HepG2 (cell line): Measurements from ENCODE around the gene ZNF740. TPM values are rescaled to one million over a fixed set of nuclear protein-coding genes. Genes with fewer than 3 reads are reported as not detected.

Source experiments
- ATAC-seq: fragments of 200-7000 bp; cut with Tn5 transposase; 3 replicates; pipeline ENCODE4 v1.9.1; 2020; ENCODE audit warnings: mild to moderate bottlenecking, moderate library complexity
- BruUV-seq: library from RNA; stranded (reverse); fragments of 400-500 nt; replicated peaks from 2 replicates; lab custom pipeline; 2021; lab: Mats Ljungman, UMichigan
- CTCF ChIA-PET: fragments of 300-600 bp; formaldehyde crosslinking; extraction: SDS; loops from one replicate; lab custom pipeline; 2021; ENCODE audit warnings: low total read pairs, inconsistent platforms, low intra/inter-chr PET ratio; lab: Yijun Ruan, JAX
- POLR2A ChIA-PET: fragments of 350-600 bp; sonication (Branson Sonifier 250); formaldehyde crosslinking; loops from one replicate; lab custom pipeline; 2020; ENCODE audit warnings: antibody characterized with exemption, inconsistent platforms; lab: Yijun Ruan, JAX
- DNase-seq: peaks from one replicate; pipeline ENCODE4 v3.0.0-alpha.2; 2015; ENCODE audit warnings: low spot score
- FAIRE-seq: peaks from 3 replicates; lab custom pipeline; 2011; peaks lifted over from hg19 to GRCh38; lab: Jason Lieb, UNC
- H2AFZ ChIP-seq: one replicate; pipeline ENCODE4 v1.6.1; 2011; ENCODE audit warnings: low read length, inconsistent platforms
- H3K27ac ChIP-seq: fragments of 300-600 bp; 3 replicates; pipeline ENCODE4 v1.8.0; 2011; ENCODE audit warnings: mixed run types, mild to moderate bottlenecking, mixed read lengths, low read length, inconsistent platforms; ENCODE audit not compliant: insufficient read depth; ENCODE audit errors: extremely low read length
- H3K27me3 ChIP-seq, 2 experiments: fragments of 200-600 bp in 1 of 2; 2 replicates in 1 of 2; 3 replicates in 1 of 2; pipeline versions ENCODE4 v1.6.0 to v1.8.0; 2011; ENCODE audit warnings: low read length in 2 of 2, mild to moderate bottlenecking in 2 of 2, moderate library complexity in 2 of 2, inconsistent platforms in 1 of 2; ENCODE audit not compliant: insufficient read depth in 2 of 2, control insufficient read depth in 1 of 2
- H3K36me3 ChIP-seq, 2 experiments: fragments of 200-600 bp in 1 of 2; replicated peaks in 1 of 2; 2 replicates in 1 of 2; 3 replicates in 1 of 2; pipeline versions ENCODE4 v1.5.1 to v1.8.0; 2011; ENCODE audit warnings: low read length in 2 of 2, inconsistent platforms in 1 of 2; ENCODE audit not compliant: insufficient read depth in 2 of 2, control insufficient read depth in 1 of 2
- H3K4me1 ChIP-seq: 2 replicates; pipeline ENCODE4 v1.5.1; 2012; ENCODE audit warnings: low read length, inconsistent platforms; ENCODE audit not compliant: insufficient read depth
- H3K4me2 ChIP-seq: 2 replicates; pipeline ENCODE4 v1.6.0; 2011; ENCODE audit warnings: low read depth, low read length, inconsistent platforms
- H3K4me3 ChIP-seq, 3 experiments: fragments of 200-600 bp in 1 of 3; sonication (generic), shearing (Covaris generic) in 1 of 3; replicated peaks in 1 of 3; 2 replicates each; pipeline ENCODE4 v1.5.1; 2011 to 2016; ENCODE audit warnings: low read length in 3 of 3, inconsistent platforms in 2 of 3, low read depth in 2 of 3, mild to moderate bottlenecking in 2 of 3, control low read depth in 1 of 3, mixed read lengths in 1 of 3; ENCODE audit not compliant: insufficient read depth in 1 of 3
- H3K79me2 ChIP-seq: one replicate; pipeline ENCODE4 v1.6.1; 2011; ENCODE audit warnings: low read length, inconsistent platforms; ENCODE audit not compliant: insufficient read depth
- H3K9ac ChIP-seq: 2 replicates; pipeline ENCODE4 v1.6.0; 2011; ENCODE audit warnings: mild to moderate bottlenecking, low read depth, low read length, inconsistent platforms; ENCODE audit not compliant: insufficient read depth
- H3K9me3 ChIP-seq: 2 replicates; pipeline ENCODE4 v1.5.1; 2012; ENCODE audit warnings: mild to moderate bottlenecking, low read length
- H4K20me1 ChIP-seq: 2 replicates; pipeline ENCODE4 v1.6.0; 2011; ENCODE audit warnings: inconsistent platforms, mild to moderate bottlenecking, low read length, moderate library complexity; ENCODE audit not compliant: insufficient read depth
- ATF7-NPFF ChIP-seq: sonication (generic); formaldehyde crosslinking; IDR thresholded peaks from 2 replicates; pipeline ENCODE4 v1.8.1; 2023; ENCODE audit warnings: mild to moderate bottlenecking, low read depth, missing genetic modification reagents, moderate library complexity
- HNRNPH1 ChIP-seq: fragments of 200-400 bp; formaldehyde crosslinking; optimal IDR thresholded peaks from 2 replicates; pipeline ENCODE3; 2017; ENCODE audit warnings: mild to moderate bottlenecking, low read depth, low read length
- PAX8 ChIP-seq: sonication (generic); formaldehyde crosslinking; IDR thresholded peaks from 2 replicates; pipeline ENCODE4 v1.8.0; 2022; ENCODE audit warnings: mild to moderate bottlenecking, missing genetic modification reagents, borderline replicate concordance
- RBFOX2 ChIP-seq: fragments of 200-400 bp; formaldehyde crosslinking; IDR thresholded peaks from 2 replicates; pipeline ENCODE4 v1.6.1; 2017; ENCODE audit warnings: low read depth, mild to moderate bottlenecking, low read length
- SMAD3 ChIP-seq: sonication (generic); formaldehyde crosslinking; IDR thresholded peaks from 2 replicates; pipeline ENCODE4 v1.4.0; 2020; ENCODE audit warnings: missing genetic modification reagents
- SP4 ChIP-seq: sonication (generic); formaldehyde crosslinking; IDR thresholded peaks from 2 replicates; pipeline ENCODE4 v1.8.1; 2023; ENCODE audit warnings: mild to moderate bottlenecking, missing genetic modification reagents
- TOE1 ChIP-seq: sonication (generic); formaldehyde crosslinking; IDR thresholded peaks from 2 replicates; pipeline ENCODE4 v1.4.0; 2020; ENCODE audit warnings: mild to moderate bottlenecking, missing genetic modification reagents
- ZNF337 ChIP-seq: sonication (generic); formaldehyde crosslinking; IDR thresholded peaks from 2 replicates; pipeline ENCODE4 v1.5.1; 2020; ENCODE audit warnings: missing genetic modification reagents, low read depth, mild to moderate bottlenecking, borderline replicate concordance
- ZNF367 ChIP-seq: sonication (generic); formaldehyde crosslinking; IDR thresholded peaks from 2 replicates; pipeline ENCODE4 v1.4.0; 2020; ENCODE audit warnings: missing genetic modification reagents, borderline replicate concordance
- WGBS: methylation state at CpG from one replicate; pipeline ENCODE4 v1.1.6; 2017; ENCODE audit warnings: low lambda C conversion rate; 5-methylcytosine and 5-hydroxymethylcytosine counted together
- in situ Hi-C: cut with HindIII; loops from 2 replicates; pipeline ENCODE4 v1.10.0; 2017; ENCODE audit warnings: low pct_unique_long_range_greater_than_20kb; ENCODE audit not compliant: extremely low pct_ligation_motif_present
- intact Hi-C: fragments of 100-400 bp; cut with micrococcal nuclease; formaldehyde crosslinking; loops from one replicate; pipeline ENCODE4 v1.10.0; 2022; ENCODE audit not compliant: unreplicated experiment
- polyA plus RNA-seq, 8 experiments: library from polyadenylated mRNA; depleted of rRNA in 3 of 8; stranded (reverse) in 7 of 8; unstranded in 1 of 8; fragments of >200 nt; fragmentation: Illumina TruSeq in 4 of 8; extraction: Trizol in 4 of 8; gene quantifications; 2 replicates each; pipeline versions ENCODE4 v1.2.1 to v1.2.3, GENCODE V29; 2011 to 2016; ENCODE audit warnings: low read depth in 4 of 8, missing spikeins in 1 of 8, mixed read lengths in 1 of 8; ENCODE audit not compliant: insufficient read depth in 1 of 8
- total RNA-seq, 5 experiments: library from RNA; depleted of rRNA; stranded (reverse); fragments of >200 nt; fragmentation: Illumina TruSeq; extraction: Trizol; gene quantifications; 2 replicates each; pipeline ENCODE4 v1.2.3, GENCODE V29; 2016; ENCODE audit warnings: low read depth in 1 of 5
- TF ChIP-seq, protein P1 (sequence below): sonication (generic); formaldehyde crosslinking; IDR thresholded peaks from 2 replicates; pipeline ENCODE4 v1.5.1; 2020; ENCODE audit warnings: missing genetic modification reagents, mild to moderate bottlenecking, borderline replicate concordance
- TF ChIP-seq, protein P2 (sequence below): sonication (generic); formaldehyde crosslinking; IDR thresholded peaks from 2 replicates; pipeline ENCODE4 v1.4.0; 2020; ENCODE audit warnings: low read depth, mild to moderate bottlenecking, missing genetic modification reagents
- TF ChIP-seq, protein P3 (sequence below): sonication (generic); formaldehyde crosslinking; IDR thresholded peaks from 2 replicates; pipeline ENCODE4 v1.4.0; 2020; ENCODE audit warnings: missing genetic modification reagents; ENCODE audit errors: not compliant biosample characterization

ZNF740 gene
- total and polyA plus RNA-seq, 2 of the 13 experiments (the other 11 are each of a cell fraction or from before 2014, with no cell fraction given): 16.9 to 19.0 TPM

DNA sequence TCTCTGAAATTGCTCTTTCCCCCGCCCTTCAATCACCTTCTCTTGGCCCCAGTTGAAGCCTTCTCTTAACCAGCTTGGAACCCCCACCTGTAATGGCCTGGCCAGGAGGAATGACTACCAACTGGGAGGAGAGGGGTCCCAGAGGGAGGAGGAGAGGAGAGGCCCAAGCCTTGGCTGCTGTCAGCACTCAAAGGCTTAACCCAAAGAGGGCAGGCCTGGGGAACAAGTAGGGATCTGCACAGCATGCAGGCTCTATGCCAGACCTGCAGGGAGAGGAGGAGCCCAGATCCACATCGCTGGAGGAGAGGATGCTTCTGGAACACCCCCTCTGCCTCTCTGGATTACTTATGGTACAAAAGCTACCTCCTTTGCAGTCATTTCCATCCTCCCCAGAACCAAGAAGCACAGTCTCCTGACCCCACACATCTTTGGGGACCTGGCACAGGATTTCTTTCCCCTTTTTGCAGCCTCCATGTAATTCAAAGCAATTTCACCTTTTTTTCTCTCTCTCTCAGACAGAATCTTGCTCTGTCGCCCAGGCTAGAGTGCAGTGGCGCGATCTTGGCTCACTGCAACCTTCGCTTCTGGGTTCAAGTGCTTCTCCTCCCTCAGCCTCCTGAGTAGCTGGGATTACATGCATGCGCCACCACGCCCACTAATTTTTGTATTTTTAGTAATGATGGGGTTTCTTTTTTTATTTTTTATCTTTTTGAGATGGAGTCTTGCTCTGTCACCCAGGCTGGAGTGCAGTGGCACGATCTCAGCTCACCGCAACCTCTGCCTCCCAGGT lies 45.3 kb downstream of the ZNF740 start (continued):
- no peak for TF ChIP-seq ZNF367 (CRISPR knock-in tag)
- TF ChIP-seq, all 625 proteins: peak for 0

DNA sequence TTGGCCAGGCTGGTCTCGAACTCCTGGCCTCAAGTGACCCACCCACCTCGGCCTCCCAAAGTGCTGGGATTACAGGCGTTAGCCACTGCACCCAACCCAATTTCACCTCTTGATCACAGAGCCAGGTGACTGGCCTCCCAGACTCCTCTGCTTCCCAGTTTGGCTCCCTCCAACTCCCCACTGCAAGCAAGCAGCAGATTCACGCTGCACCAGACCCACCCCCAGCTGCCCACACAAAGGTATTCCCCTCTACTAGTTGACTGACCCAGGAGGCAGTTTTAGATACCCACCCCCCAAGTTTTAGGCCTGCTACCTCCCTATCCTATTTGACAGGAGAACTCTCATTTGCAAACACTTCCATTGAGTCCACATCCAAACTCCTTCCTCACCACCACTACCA lies 46.3 kb downstream of the ZNF740 start:
- Histone ChIP-seq H3K27me3 (peaks cover 3 to 40% of the 10 kb centered on the region in 2 experiments), H3K4me2 (no peak overlapping the region), H3K36me3 (no peaks in the 10 kb centered on the region), H3K9ac (no peak overlapping the region), H3K4me3 (no peak overlapping the region), H3K27ac (no peak overlapping the region), H3K79me2 (no peaks in the 10 kb centered on the region), H3K9me3 (no peaks in the 10 kb centered on the region), H3K4me1 (peaks cover 48% of the 10 kb centered on the region), H2AFZ (no peak overlapping the region), H4K20me1 (no peaks in the 10 kb centered on the region)
- FAIRE-seq: no peak
- in situ Hi-C loops (no loop called here), intact Hi-C loops (no loop called here)
- no TSS peak for BruUV-seq
- no peak for ATAC-seq
- whole genome bisulfite sequencing: 29% methylated on average over 4 of the region's 4 CpGs
- ChIA-PET CTCF (no interaction called here), POLR2A (no interaction called here)
- TF ChIP-seq RBFOX2 (no peak), ZNF337 (CRISPR knock-in tag) (no peak), SMAD3 (CRISPR knock-in tag) (no peak), PAX8 (no peak), SP4 (CRISPR knock-in tag) (no peak), ATF7-NPFF (CRISPR knock-in tag) (no peak), TOE1 (CRISPR knock-in tag) (no peak), HNRNPH1 (no peak)
- TF ChIP-seq, protein P1, sequence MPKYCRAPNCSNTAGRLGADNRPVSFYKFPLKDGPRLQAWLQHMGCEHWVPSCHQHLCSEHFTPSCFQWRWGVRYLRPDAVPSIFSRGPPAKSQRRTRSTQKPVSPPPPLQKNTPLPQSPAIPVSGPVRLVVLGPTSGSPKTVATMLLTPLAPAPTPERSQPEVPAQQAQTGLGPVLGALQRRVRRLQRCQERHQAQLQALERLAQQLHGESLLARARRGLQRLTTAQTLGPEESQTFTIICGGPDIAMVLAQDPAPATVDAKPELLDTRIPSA (CRISPR knock-in tag): no peak
- TF ChIP-seq, protein P2, sequence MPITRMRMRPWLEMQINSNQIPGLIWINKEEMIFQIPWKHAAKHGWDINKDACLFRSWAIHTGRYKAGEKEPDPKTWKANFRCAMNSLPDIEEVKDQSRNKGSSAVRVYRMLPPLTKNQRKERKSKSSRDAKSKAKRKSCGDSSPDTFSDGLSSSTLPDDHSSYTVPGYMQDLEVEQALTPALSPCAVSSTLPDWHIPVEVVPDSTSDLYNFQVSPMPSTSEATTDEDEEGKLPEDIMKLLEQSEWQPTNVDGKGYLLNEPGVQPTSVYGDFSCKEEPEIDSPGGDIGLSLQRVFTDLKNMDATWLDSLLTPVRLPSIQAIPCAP: no peak
- TF ChIP-seq, protein P3, sequence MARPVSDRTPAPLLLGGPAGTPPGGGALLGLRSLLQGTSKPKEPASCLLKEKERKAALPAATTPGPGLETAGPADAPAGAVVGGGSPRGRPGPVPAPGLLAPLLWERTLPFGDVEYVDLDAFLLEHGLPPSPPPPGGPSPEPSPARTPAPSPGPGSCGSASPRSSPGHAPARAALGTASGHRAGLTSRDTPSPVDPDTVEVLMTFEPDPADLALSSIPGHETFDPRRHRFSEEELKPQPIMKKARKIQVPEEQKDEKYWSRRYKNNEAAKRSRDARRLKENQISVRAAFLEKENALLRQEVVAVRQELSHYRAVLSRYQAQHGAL: no peak
- no peak for DNase-seq
